Smooth muscle cell (in vitro differentiated cells): Measurements from ENCODE around the gene SCO1. TPM values are rescaled to one million over a fixed set of nuclear protein-coding genes. Genes with fewer than 3 reads are reported as not detected.

Source experiments
- DNase-seq: peaks from one replicate; lab custom pipeline; 2025; ENCODE audit not compliant: unreplicated experiment; lab: John Stamatoyannopoulos, UW
- H2AFZ ChIP-seq: fragments of 200-600 bp; sonication (generic); 2 replicates; pipeline ENCODE4 v1.6.0; 2016; ENCODE audit warnings: antibody characterized with exemption, low read depth, mild to moderate bottlenecking
- H3F3A ChIP-seq: fragments of 200-600 bp; sonication (generic); 2 replicates; pipeline ENCODE4 v1.6.0; 2017; ENCODE audit warnings: antibody characterized with exemption, low read depth
- H3K27ac ChIP-seq: fragments of 200-600 bp; sonication (generic); 2 replicates; pipeline ENCODE4 v1.5.1; 2016; ENCODE audit warnings: low read depth, mild to moderate bottlenecking
- H3K27me3 ChIP-seq: fragments of 200-600 bp; sonication (generic); 2 replicates; pipeline ENCODE4 v1.6.1; 2016; ENCODE audit warnings: low read depth, mild to moderate bottlenecking
- H3K36me3 ChIP-seq: fragments of 200-600 bp; sonication (generic); 2 replicates; pipeline ENCODE4 v1.5.1; 2016; ENCODE audit warnings: low read depth
- H3K4me1 ChIP-seq: fragments of 200-600 bp; sonication (generic); 2 replicates; pipeline ENCODE4 v1.5.1; 2016; ENCODE audit warnings: low read depth
- H3K4me2 ChIP-seq: fragments of 200-600 bp; sonication (generic); 2 replicates; pipeline ENCODE4 v1.6.0; 2016; ENCODE audit warnings: mild to moderate bottlenecking
- H3K4me3 ChIP-seq: fragments of 200-600 bp; sonication (generic); 2 replicates; pipeline ENCODE4 v1.5.1; 2016; ENCODE audit warnings: mild to moderate bottlenecking
- H3K79me2 ChIP-seq: fragments of 200-600 bp; sonication (generic); 2 replicates; pipeline ENCODE4 v1.6.0; 2016; ENCODE audit warnings: low read depth, mild to moderate bottlenecking
- H3K9ac ChIP-seq: fragments of 200-600 bp; sonication (generic); 2 replicates; pipeline ENCODE4 v1.6.0; 2016; ENCODE audit warnings: low read depth
- H3K9me3 ChIP-seq: fragments of 200-600 bp; sonication (generic); replicated peaks from 2 replicates; pipeline ENCODE4 v1.5.1; 2016; ENCODE audit warnings: low read depth
- H4K20me1 ChIP-seq: fragments of 200-600 bp; sonication (generic); 2 replicates; pipeline ENCODE4 v1.6.0; 2016; ENCODE audit warnings: low read depth
- WGBS: methylation state at CpG from one replicate; pipeline ENCODE4 v1.1.7; 2016; ENCODE audit warnings: low lambda C conversion rate; 5-methylcytosine and 5-hydroxymethylcytosine counted together
- polyA plus RNA-seq: library from polyadenylated mRNA; unstranded; fragments of >200 nt; fragmentation: Nextera tagmentation; extraction: Ambion mirVana; gene quantifications from 2 replicates; pipeline ENCODE4 v1.2.1, GENCODE V29; 2016
- total RNA-seq: library from RNA; depleted of rRNA; stranded (reverse); fragments of >200 nt; gene quantifications from 2 replicates; pipeline ENCODE4 v1.2.3, GENCODE V29; 2014
- TF ChIP-seq, protein P1 (sequence below): fragments of 200-600 bp; sonication (generic); IDR thresholded peaks from 2 replicates; pipeline ENCODE4 v1.5.1; 2017; ENCODE audit warnings: borderline replicate concordance, mild to moderate bottlenecking, antibody characterized with exemption; ENCODE audit not compliant: insufficient read depth, poor library complexity, severe bottlenecking

SCO1 gene
- total and polyA plus RNA-seq, 2 experiments from 2014 or later, result 25.9 to 28.3 TPM

GRCh38 chr17:10673312-10673711 lies 24.0 kb downstream of the SCO1 start:
- DNase-seq, result no peak
- WGBS, result 75% methylated on average over 12 of the region's 12 CpGs
- no peaks in the 10 kb centered on the region for H3K27me3 ChIP-seq
- H3K9ac ChIP-seq, result no peak overlapping the region
- no peak overlapping the region for H3K4me3 ChIP-seq
- H4K20me1 ChIP-seq, result no peaks in the 10 kb centered on the region
- no peak overlapping the region for H3K27ac ChIP-seq
- H3K4me2 ChIP-seq, result no peak overlapping the region
- no peak overlapping the region for H2AFZ ChIP-seq
- no peaks in the 10 kb centered on the region for H3K79me2 ChIP-seq
- TF ChIP-seq, protein P1, sequence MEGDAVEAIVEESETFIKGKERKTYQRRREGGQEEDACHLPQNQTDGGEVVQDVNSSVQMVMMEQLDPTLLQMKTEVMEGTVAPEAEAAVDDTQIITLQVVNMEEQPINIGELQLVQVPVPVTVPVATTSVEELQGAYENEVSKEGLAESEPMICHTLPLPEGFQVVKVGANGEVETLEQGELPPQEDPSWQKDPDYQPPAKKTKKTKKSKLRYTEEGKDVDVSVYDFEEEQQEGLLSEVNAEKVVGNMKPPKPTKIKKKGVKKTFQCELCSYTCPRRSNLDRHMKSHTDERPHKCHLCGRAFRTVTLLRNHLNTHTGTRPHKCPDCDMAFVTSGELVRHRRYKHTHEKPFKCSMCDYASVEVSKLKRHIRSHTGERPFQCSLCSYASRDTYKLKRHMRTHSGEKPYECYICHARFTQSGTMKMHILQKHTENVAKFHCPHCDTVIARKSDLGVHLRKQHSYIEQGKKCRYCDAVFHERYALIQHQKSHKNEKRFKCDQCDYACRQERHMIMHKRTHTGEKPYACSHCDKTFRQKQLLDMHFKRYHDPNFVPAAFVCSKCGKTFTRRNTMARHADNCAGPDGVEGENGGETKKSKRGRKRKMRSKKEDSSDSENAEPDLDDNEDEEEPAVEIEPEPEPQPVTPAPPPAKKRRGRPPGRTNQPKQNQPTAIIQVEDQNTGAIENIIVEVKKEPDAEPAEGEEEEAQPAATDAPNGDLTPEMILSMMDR, result no peak
- no peaks in the 10 kb centered on the region for H3K9me3 ChIP-seq
- no peaks in the 10 kb centered on the region for H3F3A ChIP-seq
- H3K4me1 ChIP-seq, result no peaks in the 10 kb centered on the region
- H3K36me3 ChIP-seq, result no peaks in the 10 kb centered on the region

DNA sequence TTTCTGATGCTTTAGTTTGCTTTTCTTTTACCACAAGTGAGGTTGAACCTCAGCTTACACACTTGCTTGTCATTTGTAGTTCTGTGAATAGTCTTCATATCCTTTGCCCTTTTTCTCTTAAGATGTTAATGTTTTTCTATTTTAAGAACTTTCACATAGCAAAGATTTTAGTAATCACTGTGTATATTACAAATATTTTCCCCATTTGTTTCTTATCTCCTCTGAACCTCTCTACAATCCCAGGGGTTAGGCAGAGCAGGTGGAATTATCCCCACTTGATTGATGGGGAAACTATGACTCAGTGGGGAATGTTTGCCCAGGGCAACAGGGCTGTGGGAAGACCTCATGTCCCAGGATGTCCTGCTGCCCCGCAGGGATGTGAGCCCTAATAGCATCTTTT lies 28.6 kb downstream of the SCO1 start:
- TF ChIP-seq, protein P1, result no peak
- Histone ChIP-seq H3K79me2 (no peaks in the 10 kb centered on the region), H3K9me3 (no peaks in the 10 kb centered on the region), H3K4me2 (no peak overlapping the region), H3K27me3 (no peaks in the 10 kb centered on the region), H4K20me1 (no peaks in the 10 kb centered on the region), H3K36me3 (no peaks in the 10 kb centered on the region), H3K9ac (no peak overlapping the region), H3F3A (no peaks in the 10 kb centered on the region), H3K4me3 (no peak overlapping the region), H2AFZ (no peak overlapping the region), H3K4me1 (no peaks in the 10 kb centered on the region), H3K27ac (no peak overlapping the region)
- WGBS, result 87% methylated on average over 1 of the region's 1 CpG
- DNase-seq, result no peak

DNA sequence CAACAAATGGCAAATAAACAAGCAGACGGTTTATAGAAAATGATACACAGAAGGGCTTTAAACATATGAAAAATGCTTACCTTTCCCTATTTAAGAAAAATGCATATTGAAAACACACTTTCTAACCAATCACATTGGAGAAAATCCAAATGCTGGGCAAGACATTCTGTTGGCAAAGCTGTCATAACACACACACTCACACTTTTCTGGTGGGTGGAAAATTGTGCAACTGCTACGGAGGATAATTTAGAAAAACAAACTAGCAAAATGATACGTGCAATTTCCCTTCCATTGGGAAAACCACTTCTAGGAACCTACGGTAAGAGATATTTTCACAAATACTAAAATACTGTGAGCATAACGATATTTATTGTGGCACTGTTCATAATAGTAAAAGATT lies 30.4 kb downstream of the SCO1 start:
- Histone ChIP-seq H4K20me1 (no peaks in the 10 kb centered on the region), H2AFZ (no peak overlapping the region), H3K9me3 (no peaks in the 10 kb centered on the region), H3K9ac (no peak overlapping the region), H3K4me1 (no peaks in the 10 kb centered on the region), H3K36me3 (no peaks in the 10 kb centered on the region), H3F3A (no peaks in the 10 kb centered on the region), H3K27ac (no peak overlapping the region), H3K27me3 (no peaks in the 10 kb centered on the region), H3K4me3 (no peak overlapping the region), H3K4me2 (no peak overlapping the region), H3K79me2 (no peaks in the 10 kb centered on the region)
- WGBS, result 93% methylated on average over 5 of the region's 5 CpGs
- no peak for DNase-seq
- TF ChIP-seq, protein P1, result no peak

GRCh38 chr17:10664571-10664970 lies 32.8 kb downstream of the SCO1 start:
- no peak overlapping the region for H3K4me2 ChIP-seq
- no peaks in the 10 kb centered on the region for H3F3A ChIP-seq
- H3K36me3 ChIP-seq, result no peaks in the 10 kb centered on the region
- TF ChIP-seq, protein P1, result no peak
- no peaks in the 10 kb centered on the region for H3K4me1 ChIP-seq
- 96% methylated on average over 9 of the region's 9 CpGs for WGBS
- no peak for DNase-seq
- no peak overlapping the region for H3K9ac ChIP-seq
- H2AFZ ChIP-seq, result no peak overlapping the region
- no peak overlapping the region for H3K27ac ChIP-seq
- no peaks in the 10 kb centered on the region for H3K79me2 ChIP-seq
- H3K4me3 ChIP-seq, result no peak overlapping the region
- H3K27me3 ChIP-seq, result no peaks in the 10 kb centered on the region
- no peaks in the 10 kb centered on the region for H3K9me3 ChIP-seq
- H4K20me1 ChIP-seq, result no peaks in the 10 kb centered on the region
